A549 (cell line): ENCODE results near the gene MAP3K10. TPM values are rescaled to one million over a fixed set of nuclear protein-coding genes. Genes with fewer than 3 reads are reported as not detected.

Experiments
- ATAC-seq, 2 experiments: fragments of 200-7000 bp in 1 of 2; fragments of >200 bp in 1 of 2; cut with Nextera tagmentation in 1 of 2; cut with Tn5 transposase in 1 of 2; 3 replicates each; pipeline versions ENCODE4 v1.8.0 to v1.9.1; 2018 to 2020; ENCODE audit warnings: mild to moderate bottlenecking in 1 of 2, moderate library complexity in 1 of 2
- CTCF ChIA-PET: fragments of 300-600 bp; sonication (Branson Sonifier 250); formaldehyde crosslinking; extraction: SDS; loops from one replicate; lab custom pipeline; 2021; ENCODE audit warnings: antibody characterized with exemption, inconsistent platforms; lab: Yijun Ruan, JAX
- POLR2A ChIA-PET: fragments of 350-600 bp; formaldehyde crosslinking; extraction: SDS; loops from one replicate; lab custom pipeline; 2021; ENCODE audit warnings: antibody characterized with exemption, inconsistent platforms; lab: Yijun Ruan, JAX
- DNase-seq, 2 experiments: peaks; one replicate each; pipeline versions ENCODE4 v3.0.0 to v3.0.0-alpha.2; 2011 to 2016; ENCODE audit warnings: low read depth in 1 of 2, low spot score in 1 of 2
- FAIRE-seq: peaks from 2 replicates; lab custom pipeline; 2011; peaks lifted over from hg19 to GRCh38; lab: Jason Lieb, UNC
- H3K27ac ChIP-seq, 2 experiments: fragments of >200 bp; sonication (Bioruptor Twin); formaldehyde crosslinking; 3 replicates each; pipeline ENCODE4 v1.5.1; 2016 to 2017
- H3K4me1 ChIP-seq: fragments of >200 bp; sonication (Bioruptor Twin); formaldehyde crosslinking; 3 replicates; pipeline ENCODE4 v1.6.1; 2016
- H3K4me2 ChIP-seq: fragments of >200 bp; sonication (Bioruptor Twin); formaldehyde crosslinking; 3 replicates; pipeline ENCODE4 v1.6.1; 2016
- H3K4me3 ChIP-seq: fragments of >200 bp; sonication (Bioruptor Twin); formaldehyde crosslinking; 3 replicates; pipeline ENCODE4 v1.5.1; 2016
- H3K9me3 ChIP-seq: fragments of >200 bp; sonication (Bioruptor Twin); formaldehyde crosslinking; 3 replicates; pipeline ENCODE4 v1.6.1; 2016
- CEBPB ChIP-seq, 2 experiments: fragments of >200 bp in 1 of 2; sonication (Bioruptor Twin) in 1 of 2; formaldehyde crosslinking in 1 of 2; IDR thresholded peaks; 2 replicates each; pipeline ENCODE4 v1.6.1; 2012 to 2016
- CHD4 ChIP-seq: fragments of 200-600 bp; sonication (generic); IDR thresholded peaks from 2 replicates; pipeline ENCODE4 v1.6.1; 2016; ENCODE audit warnings: antibody characterized with exemption, mild to moderate bottlenecking, borderline replicate concordance
- EHMT2 ChIP-seq: fragments of 200-600 bp; sonication (generic); IDR thresholded peaks from 2 replicates; pipeline ENCODE4 v1.6.1; 2016; ENCODE audit warnings: antibody characterized with exemption, low read depth, mild to moderate bottlenecking, moderate library complexity
- EP300 ChIP-seq, 2 experiments: fragments of >200 bp; sonication (Bioruptor Twin); formaldehyde crosslinking; IDR thresholded peaks; 2 replicates in 1 of 2; 3 replicates in 1 of 2; pipeline ENCODE4 v1.6.1; 2016 to 2017
- GATA3 ChIP-seq: IDR thresholded peaks from 2 replicates; pipeline ENCODE4 v1.6.1; 2012; ENCODE audit warnings: borderline replicate concordance
- HDAC2 ChIP-seq: fragments of 200-600 bp; sonication (generic); IDR thresholded peaks from 2 replicates; pipeline ENCODE4 v1.6.1; 2016
- JUN ChIP-seq, 2 experiments: fragments of >200 bp; sonication (Bioruptor Twin); formaldehyde crosslinking; IDR thresholded peaks; 2 replicates in 1 of 2; 3 replicates in 1 of 2; pipeline ENCODE4 v1.6.1; 2016 to 2017
- JUNB ChIP-seq: fragments of >200 bp; sonication (Bioruptor Twin); formaldehyde crosslinking; IDR thresholded peaks from 2 replicates; pipeline ENCODE4 v1.6.1; 2016
- MAZ ChIP-seq: fragments of 150-350 bp; IDR thresholded peaks from 2 replicates; pipeline ENCODE4 v1.6.1; 2014; ENCODE audit warnings: antibody characterized with exemption, low read depth, low read length, borderline replicate concordance
- MYC ChIP-seq: IDR thresholded peaks from 2 replicates; pipeline ENCODE4 v1.6.1; 2012; ENCODE audit warnings: mild to moderate bottlenecking, inconsistent platforms, low read length, improper control_type of control experiment, borderline replicate concordance
- NR3C1 ChIP-seq: fragments of >200 bp; sonication (Bioruptor Twin); formaldehyde crosslinking; IDR thresholded peaks from 3 replicates; pipeline ENCODE4 v1.6.1; 2017
- POLR2A ChIP-seq: IDR thresholded peaks from 2 replicates; pipeline ENCODE4 v1.6.1; 2012; ENCODE audit warnings: mild to moderate bottlenecking, low read length
- POLR2AphosphoS2 ChIP-seq: conservative IDR thresholded peaks from 2 replicates; pipeline ENCODE4 v1.6.1; 2012; ENCODE audit warnings: low read length, improper control_type of control experiment, inconsistent platforms
- RARB ChIP-seq: fragments of 250-450 bp; sonication (Bioruptor Pico); IDR thresholded peaks from 2 replicates; pipeline ENCODE4 v1.8.0; 2021; ENCODE audit warnings: mild to moderate bottlenecking, moderate library complexity
- RCOR1 ChIP-seq: fragments of 150-350 bp; IDR thresholded peaks from 2 replicates; pipeline ENCODE4 v1.6.1; 2014; ENCODE audit warnings: antibody characterized with exemption, low read length, low read depth
- SMC3 ChIP-seq: fragments of >200 bp; sonication (Bioruptor Twin); formaldehyde crosslinking; IDR thresholded peaks from 3 replicates; pipeline ENCODE4 v1.6.1; 2018; ENCODE audit warnings: inconsistent platforms
- SREBF2 ChIP-seq: fragments of 450-650 bp; IDR thresholded peaks from 2 replicates; pipeline ENCODE4 v1.6.1; 2014; ENCODE audit warnings: mild to moderate bottlenecking, moderate library complexity
- ZFP36 ChIP-seq: fragments of 450-650 bp; IDR thresholded peaks from 2 replicates; pipeline ENCODE4 v1.6.1; 2014; ENCODE audit warnings: borderline replicate concordance; ENCODE audit not compliant: partially characterized antibody
- ZNF302 ChIP-seq: fragments of 250-450 bp; sonication (Bioruptor Pico); IDR thresholded peaks from 2 replicates; pipeline ENCODE4 v1.9.0; 2021; ENCODE audit warnings: inconsistent platforms, mild to moderate bottlenecking, moderate library complexity
- WGBS: methylation state at CpG from one replicate; pipeline ENCODE4 v1.1.6; 2017; ENCODE audit errors: missing lambda C conversion rate; 5-methylcytosine and 5-hydroxymethylcytosine counted together
- polyA plus RNA-seq, 4 experiments: library from polyadenylated mRNA; depleted of rRNA in 3 of 4; stranded (reverse); fragments of >200 nt; fragmentation: RNase III in 1 of 4; extraction: RNeasy Plus Mini Kit Qiagen cat#74134 plus additional on column Dnase treatment in 1 of 4; gene quantifications; 2 replicates in 3 of 4; 3 replicates in 1 of 4; pipeline ENCODE4 v1.2.3, GENCODE V29; 2011 to 2017
- TF ChIP-seq, protein P1 (sequence below): fragments of 200-600 bp; sonication (generic); IDR thresholded peaks from 2 replicates; pipeline ENCODE4 v1.6.1; 2016; ENCODE audit warnings: antibody characterized with exemption, mild to moderate bottlenecking, moderate library complexity
- TF ChIP-seq, protein P2 (sequence below): IDR thresholded peaks from 2 replicates; pipeline ENCODE4 v1.6.1; 2012; ENCODE audit warnings: low read depth, borderline replicate concordance
- TF ChIP-seq, protein P3 (sequence below): fragments of 150-350 bp; IDR thresholded peaks from 2 replicates; pipeline ENCODE4 v1.6.1; 2014; ENCODE audit warnings: low read depth, mild to moderate bottlenecking, low read length

Gene MAP3K10
- polyA plus RNA-seq, 2 of the 4 experiments (the other 2 are of a cell fraction) = 6.6 to 21.0 TPM

DNA sequence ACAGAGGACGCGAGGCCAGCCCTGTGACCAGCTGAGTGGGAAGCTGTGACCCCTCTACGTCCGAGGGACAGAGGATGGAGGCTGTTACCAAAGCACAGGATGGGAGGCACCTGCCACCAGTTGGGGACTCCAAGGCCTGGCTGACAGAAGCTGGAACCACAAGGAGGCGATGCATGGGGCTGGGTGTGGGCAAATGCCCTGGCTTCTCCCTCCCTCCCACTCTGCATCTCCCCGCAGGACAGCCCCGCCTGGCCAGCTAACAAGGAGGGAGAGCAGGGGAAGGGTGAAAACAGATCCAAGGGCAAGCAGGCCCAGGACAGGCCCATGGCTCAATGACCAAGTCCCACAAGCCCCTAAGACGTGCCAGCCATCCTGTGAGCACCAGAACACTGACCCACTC is 65.3 kb downstream of the MAP3K10 start:
- Histone ChIP-seq H3K9me3 (no peaks in the 10 kb centered on the region), H3K4me1 (peaks cover 10% of the 10 kb centered on the region; the same call in 2 of the 3 replicates), H3K4me3 (no peak overlapping the region)
- DNase-seq = no peak
- POLR2A ChIA-PET = no interaction called here
- no peak for FAIRE-seq
- TF ChIP-seq GATA3 = no peak
- TF ChIP-seq, all 56 proteins: peak for 0
- CTCF ChIA-PET = interaction anchor here (0.6 to 3.8 kb wide), 9 partner anchors 11 to 816 kb away, joined by 3 to 13 read pairs (median 3); no protein-coding TSS in a partner anchor
- Histone ChIP-seq H3K4me2 (no peak overlapping the region), H3K27ac (no peak overlapping the region)
- 92% methylated on average over 8 of the region's 8 CpGs for WGBS
- ATAC-seq = no peak

DNA sequence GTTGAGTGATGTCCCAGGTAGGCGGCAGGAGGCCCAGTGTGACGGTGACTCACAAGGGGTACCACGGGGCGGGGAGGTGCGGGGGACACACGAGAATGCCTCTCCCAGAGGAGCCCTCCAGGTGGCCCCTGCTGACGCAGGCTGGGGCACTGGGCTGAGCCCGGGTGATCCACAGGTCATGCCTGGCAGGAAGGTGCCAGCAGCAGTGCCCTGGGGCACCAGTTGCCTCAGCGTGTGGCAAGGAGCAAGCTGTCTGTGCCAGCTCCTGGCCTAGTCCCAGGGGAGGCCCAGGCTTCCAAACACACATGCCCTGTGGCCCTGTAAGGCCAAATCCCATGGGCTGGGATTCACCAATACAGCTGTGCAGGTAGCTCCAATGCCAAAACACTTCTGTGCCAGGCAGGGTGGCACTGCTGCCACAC is 65.9 kb downstream of the MAP3K10 start:
- Histone ChIP-seq H3K4me3 (no peak overlapping the region), H3K27ac (no peak overlapping the region), H3K4me1 (peaks cover 10% of the 10 kb centered on the region; the same call in 2 of the 3 replicates), H3K9me3 (no peaks in the 10 kb centered on the region), H3K4me2 (no peak overlapping the region)
- WGBS = 82% methylated on average over 9 of the region's 9 CpGs
- FAIRE-seq = no peak
- CTCF ChIA-PET = interaction anchor here (0.6 to 1.2 kb wide), 6 partner anchors 16 to 817 kb away, joined by 3 to 4 read pairs (median 3); no protein-coding TSS in a partner anchor
- peak; percentile 11 to 23; a peak in 4 of 6 replicates for ATAC-seq
- TF ChIP-seq JUN (IDR thresholded peaks at IDR 0.05) = no peak
- TF ChIP-seq EP300 (IDR thresholded peaks at IDR 0.05) = 0 out of 5 replicates have a peak, but pooled peaks of 1 of the 2 experiments have one; percentile 3
- POLR2A ChIA-PET = no interaction called here
- DNase-seq = no peak

DNA sequence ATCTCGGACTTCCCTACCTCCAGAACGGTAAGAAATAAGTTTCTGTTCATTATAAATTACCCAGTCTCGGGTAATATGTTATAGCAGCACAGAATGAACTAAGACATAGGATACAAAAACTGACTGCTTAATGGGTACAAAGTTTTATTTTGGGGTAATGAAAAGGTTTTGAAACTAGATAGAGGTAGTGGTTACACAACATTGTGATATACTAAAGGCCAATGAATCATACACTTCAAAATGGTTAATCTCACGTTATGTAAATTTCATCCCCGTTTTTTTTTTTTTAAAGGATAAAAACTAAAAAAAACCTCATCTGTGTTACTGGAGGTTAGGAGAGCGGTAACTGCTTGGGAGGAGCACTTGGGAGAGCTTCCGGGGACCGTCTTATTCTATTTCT is 70.4 kb downstream of the MAP3K10 start:
- peak; percentile 63 for FAIRE-seq
- Histone ChIP-seq H3K27ac (no peak overlapping the region), H3K9me3 (no peaks in the 10 kb centered on the region), H3K4me1 (peaks cover 10% of the 10 kb centered on the region; the same call in 2 of the 3 replicates), H3K4me3 (no peak overlapping the region), H3K4me2 (no peak overlapping the region)
- POLR2A ChIA-PET = no interaction called here
- DNase-seq = no peak
- CTCF ChIA-PET = interaction anchor here (1.1 to 10.4 kb wide), 3 partner anchors 8 to 373 kb away, joined by 3 to 86 read pairs (median 4); partner anchors contain the start of gene AKT2
- ATAC-seq = no peak
- WGBS = 80% methylated on average over 8 of the region's 8 CpGs
- TF ChIP-seq SREBF2 = no peak
- no peak for TF ChIP-seq EP300 (IDR thresholded peaks at IDR 0.05)
- TF ChIP-seq EHMT2 = no peak
- TF ChIP-seq RCOR1 = no peak
- TF ChIP-seq NR3C1 = no peak
- TF ChIP-seq, protein P1, sequence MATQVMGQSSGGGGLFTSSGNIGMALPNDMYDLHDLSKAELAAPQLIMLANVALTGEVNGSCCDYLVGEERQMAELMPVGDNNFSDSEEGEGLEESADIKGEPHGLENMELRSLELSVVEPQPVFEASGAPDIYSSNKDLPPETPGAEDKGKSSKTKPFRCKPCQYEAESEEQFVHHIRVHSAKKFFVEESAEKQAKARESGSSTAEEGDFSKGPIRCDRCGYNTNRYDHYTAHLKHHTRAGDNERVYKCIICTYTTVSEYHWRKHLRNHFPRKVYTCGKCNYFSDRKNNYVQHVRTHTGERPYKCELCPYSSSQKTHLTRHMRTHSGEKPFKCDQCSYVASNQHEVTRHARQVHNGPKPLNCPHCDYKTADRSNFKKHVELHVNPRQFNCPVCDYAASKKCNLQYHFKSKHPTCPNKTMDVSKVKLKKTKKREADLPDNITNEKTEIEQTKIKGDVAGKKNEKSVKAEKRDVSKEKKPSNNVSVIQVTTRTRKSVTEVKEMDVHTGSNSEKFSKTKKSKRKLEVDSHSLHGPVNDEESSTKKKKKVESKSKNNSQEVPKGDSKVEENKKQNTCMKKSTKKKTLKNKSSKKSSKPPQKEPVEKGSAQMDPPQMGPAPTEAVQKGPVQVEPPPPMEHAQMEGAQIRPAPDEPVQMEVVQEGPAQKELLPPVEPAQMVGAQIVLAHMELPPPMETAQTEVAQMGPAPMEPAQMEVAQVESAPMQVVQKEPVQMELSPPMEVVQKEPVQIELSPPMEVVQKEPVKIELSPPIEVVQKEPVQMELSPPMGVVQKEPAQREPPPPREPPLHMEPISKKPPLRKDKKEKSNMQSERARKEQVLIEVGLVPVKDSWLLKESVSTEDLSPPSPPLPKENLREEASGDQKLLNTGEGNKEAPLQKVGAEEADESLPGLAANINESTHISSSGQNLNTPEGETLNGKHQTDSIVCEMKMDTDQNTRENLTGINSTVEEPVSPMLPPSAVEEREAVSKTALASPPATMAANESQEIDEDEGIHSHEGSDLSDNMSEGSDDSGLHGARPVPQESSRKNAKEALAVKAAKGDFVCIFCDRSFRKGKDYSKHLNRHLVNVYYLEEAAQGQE = no peak
- TF ChIP-seq JUNB = no peak
- TF ChIP-seq, all 56 proteins: peak for 0

DNA sequence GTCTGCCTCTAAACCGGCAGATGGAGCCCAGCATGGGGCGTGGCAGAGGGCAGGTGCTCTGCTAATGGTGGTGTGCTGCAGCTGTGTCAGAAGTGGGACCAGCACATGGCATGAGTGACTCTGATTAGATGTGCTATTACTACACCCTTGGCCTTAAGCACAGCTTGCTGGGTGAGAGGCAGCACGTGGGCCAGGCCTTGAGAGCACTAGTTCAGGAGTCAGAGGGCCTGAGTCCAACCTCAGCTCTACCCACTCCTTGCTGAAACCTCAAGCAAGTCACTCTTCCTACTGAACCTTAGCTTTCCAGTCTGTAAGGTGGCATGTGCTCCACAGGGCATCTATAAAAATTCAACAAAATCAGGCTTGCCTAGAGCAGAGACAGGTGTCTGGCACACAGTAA is 71.2 kb downstream of the MAP3K10 start:
- FAIRE-seq (no peak), DNase-seq (no peak), ATAC-seq (no peak; a peak in 1 of 6 replicates)
- Histone ChIP-seq H3K9me3 (no peaks in the 10 kb centered on the region), H3K4me2 (no peak overlapping the region), H3K4me3 (no peak overlapping the region), H3K27ac (no peak overlapping the region), H3K4me1 (peaks cover 6% of the 10 kb centered on the region; the same call in 2 of the 3 replicates)
- ChIA-PET CTCF (interaction anchor here (0.9 to 10.4 kb wide), 7 partner anchors 9 to 372 kb away, joined by 3 to 86 read pairs (median 3); partner anchors contain the start of gene AKT2), POLR2A (no interaction called here)
- 79% methylated on average over 3 of the region's 3 CpGs for WGBS
- TF ChIP-seq HDAC2 (no peak), POLR2A (no peak), SMC3 (no peak), EP300 (IDR thresholded peaks at IDR 0.05) (no peak), NR3C1 (no peak), CHD4 (no peak), ZNF302 (CRISPR knock-in tag) (no peak), RARB (CRISPR knock-in tag) (no peak), POLR2AphosphoS2 (no peak), CEBPB (IDR thresholded peaks at IDR 0.05) (no peak), MYC (no peak), ZFP36 (no peak), MAZ (no peak)
- TF ChIP-seq, protein P2, sequence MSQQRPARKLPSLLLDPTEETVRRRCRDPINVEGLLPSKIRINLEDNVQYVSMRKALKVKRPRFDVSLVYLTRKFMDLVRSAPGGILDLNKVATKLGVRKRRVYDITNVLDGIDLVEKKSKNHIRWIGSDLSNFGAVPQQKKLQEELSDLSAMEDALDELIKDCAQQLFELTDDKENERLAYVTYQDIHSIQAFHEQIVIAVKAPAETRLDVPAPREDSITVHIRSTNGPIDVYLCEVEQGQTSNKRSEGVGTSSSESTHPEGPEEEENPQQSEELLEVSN = no peak
- TF ChIP-seq, protein P3, sequence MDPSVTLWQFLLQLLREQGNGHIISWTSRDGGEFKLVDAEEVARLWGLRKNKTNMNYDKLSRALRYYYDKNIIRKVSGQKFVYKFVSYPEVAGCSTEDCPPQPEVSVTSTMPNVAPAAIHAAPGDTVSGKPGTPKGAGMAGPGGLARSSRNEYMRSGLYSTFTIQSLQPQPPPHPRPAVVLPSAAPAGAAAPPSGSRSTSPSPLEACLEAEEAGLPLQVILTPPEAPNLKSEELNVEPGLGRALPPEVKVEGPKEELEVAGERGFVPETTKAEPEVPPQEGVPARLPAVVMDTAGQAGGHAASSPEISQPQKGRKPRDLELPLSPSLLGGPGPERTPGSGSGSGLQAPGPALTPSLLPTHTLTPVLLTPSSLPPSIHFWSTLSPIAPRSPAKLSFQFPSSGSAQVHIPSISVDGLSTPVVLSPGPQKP = no peak
